HepG2 (cell line): Measurements from ENCODE around the gene H1-8. TPM values are rescaled to one million over a fixed set of nuclear protein-coding genes. Genes with fewer than 3 reads are reported as not detected.

Experiments
- ATAC-seq: fragments of 200-7000 bp; cut with Tn5 transposase; 3 replicates; pipeline ENCODE4 v1.9.1; 2020; ENCODE audit warnings: mild to moderate bottlenecking, moderate library complexity
- Bru-seq: library from RNA; stranded (reverse); fragments of 400-500 nt; gene quantifications from one replicate; lab custom pipeline; 2021; lab: Mats Ljungman, UMichigan
- BruChase-seq, 2 experiments: library from RNA; stranded (reverse); fragments of 400-500 nt; gene quantifications; one replicate each; lab custom pipeline; 2021; lab: Mats Ljungman, UMichigan
- BruUV-seq: library from RNA; stranded (reverse); fragments of 400-500 nt; replicated peaks from 2 replicates; lab custom pipeline; 2021; lab: Mats Ljungman, UMichigan
- CTCF ChIA-PET: fragments of 300-600 bp; formaldehyde crosslinking; extraction: SDS; loops from one replicate; lab custom pipeline; 2021; ENCODE audit warnings: low total read pairs, inconsistent platforms, low intra/inter-chr PET ratio; lab: Yijun Ruan, JAX
- POLR2A ChIA-PET: fragments of 350-600 bp; sonication (Branson Sonifier 250); formaldehyde crosslinking; loops from one replicate; lab custom pipeline; 2020; ENCODE audit warnings: antibody characterized with exemption, inconsistent platforms; lab: Yijun Ruan, JAX
- DNase-seq: peaks from one replicate; pipeline ENCODE4 v3.0.0-alpha.2; 2015; ENCODE audit warnings: low spot score
- FAIRE-seq: peaks from 3 replicates; lab custom pipeline; 2011; peaks lifted over from hg19 to GRCh38; lab: Jason Lieb, UNC
- H2AFZ ChIP-seq: one replicate; pipeline ENCODE4 v1.6.1; 2011; ENCODE audit warnings: low read length, inconsistent platforms
- H3K27ac ChIP-seq: fragments of 300-600 bp; 3 replicates; pipeline ENCODE4 v1.8.0; 2011; ENCODE audit warnings: mixed run types, mild to moderate bottlenecking, mixed read lengths, low read length, inconsistent platforms; ENCODE audit not compliant: insufficient read depth; ENCODE audit errors: extremely low read length
- H3K27me3 ChIP-seq, 2 experiments: fragments of 200-600 bp in 1 of 2; 2 replicates in 1 of 2; 3 replicates in 1 of 2; pipeline versions ENCODE4 v1.6.0 to v1.8.0; 2011; ENCODE audit warnings: low read length in 2 of 2, mild to moderate bottlenecking in 2 of 2, moderate library complexity in 2 of 2, inconsistent platforms in 1 of 2; ENCODE audit not compliant: insufficient read depth in 2 of 2, control insufficient read depth in 1 of 2
- H3K36me3 ChIP-seq, 2 experiments: fragments of 200-600 bp in 1 of 2; replicated peaks in 1 of 2; 2 replicates in 1 of 2; 3 replicates in 1 of 2; pipeline versions ENCODE4 v1.5.1 to v1.8.0; 2011; ENCODE audit warnings: low read length in 2 of 2, inconsistent platforms in 1 of 2; ENCODE audit not compliant: insufficient read depth in 2 of 2, control insufficient read depth in 1 of 2
- H3K4me1 ChIP-seq: 2 replicates; pipeline ENCODE4 v1.5.1; 2012; ENCODE audit warnings: low read length, inconsistent platforms; ENCODE audit not compliant: insufficient read depth
- H3K4me2 ChIP-seq: 2 replicates; pipeline ENCODE4 v1.6.0; 2011; ENCODE audit warnings: low read depth, low read length, inconsistent platforms
- H3K4me3 ChIP-seq, 3 experiments: fragments of 200-600 bp in 1 of 3; sonication (generic), shearing (Covaris generic) in 1 of 3; replicated peaks in 1 of 3; 2 replicates each; pipeline ENCODE4 v1.5.1; 2011 to 2016; ENCODE audit warnings: low read length in 3 of 3, inconsistent platforms in 2 of 3, low read depth in 2 of 3, mild to moderate bottlenecking in 2 of 3, control low read depth in 1 of 3, mixed read lengths in 1 of 3; ENCODE audit not compliant: insufficient read depth in 1 of 3
- H3K79me2 ChIP-seq: one replicate; pipeline ENCODE4 v1.6.1; 2011; ENCODE audit warnings: low read length, inconsistent platforms; ENCODE audit not compliant: insufficient read depth
- H3K9ac ChIP-seq: 2 replicates; pipeline ENCODE4 v1.6.0; 2011; ENCODE audit warnings: mild to moderate bottlenecking, low read depth, low read length, inconsistent platforms; ENCODE audit not compliant: insufficient read depth
- H3K9me3 ChIP-seq: 2 replicates; pipeline ENCODE4 v1.5.1; 2012; ENCODE audit warnings: mild to moderate bottlenecking, low read length
- H4K20me1 ChIP-seq: 2 replicates; pipeline ENCODE4 v1.6.0; 2011; ENCODE audit warnings: inconsistent platforms, mild to moderate bottlenecking, low read length, moderate library complexity; ENCODE audit not compliant: insufficient read depth
- HNRNPH1 ChIP-seq: fragments of 200-400 bp; formaldehyde crosslinking; optimal IDR thresholded peaks from 2 replicates; pipeline ENCODE3; 2017; ENCODE audit warnings: mild to moderate bottlenecking, low read depth, low read length
- SKIL ChIP-seq: sonication (generic); formaldehyde crosslinking; IDR thresholded peaks from 2 replicates; pipeline ENCODE4 v1.8.0; 2022; ENCODE audit warnings: missing genetic modification reagents, mild to moderate bottlenecking, moderate library complexity, borderline replicate concordance
- ZNF687 ChIP-seq: sonication (generic); formaldehyde crosslinking; IDR thresholded peaks from 2 replicates; pipeline ENCODE4 v1.5.1; 2020; ENCODE audit warnings: mild to moderate bottlenecking, missing genetic modification reagents, moderate library complexity
- WGBS: methylation state at CpG from one replicate; pipeline ENCODE4 v1.1.6; 2017; ENCODE audit warnings: low lambda C conversion rate; 5-methylcytosine and 5-hydroxymethylcytosine counted together
- in situ Hi-C: cut with HindIII; loops from 2 replicates; pipeline ENCODE4 v1.10.0; 2017; ENCODE audit warnings: low pct_unique_long_range_greater_than_20kb; ENCODE audit not compliant: extremely low pct_ligation_motif_present
- intact Hi-C: fragments of 100-400 bp; cut with micrococcal nuclease; formaldehyde crosslinking; loops from one replicate; pipeline ENCODE4 v1.10.0; 2022; ENCODE audit not compliant: unreplicated experiment
- long read RNA-seq, 2 experiments: library from RNA in 1 of 2; library from polyadenylated mRNA in 1 of 2; stranded (forward) in 1 of 2; unstranded in 1 of 2; transcript quantifications; one replicate each; pipeline ENCODE4 v2.0.0, GENCODE V29; 2019 to 2022
- polyA minus RNA-seq, 3 experiments: library from RNA; depleted of rRNA, polyadenylated mRNA; stranded (reverse); fragments of >200 nt; gene quantifications; 2 replicates each; pipeline ENCODE4 v1.2.3, GENCODE V29; 2011; ENCODE audit warnings: low replicate concordance in 1 of 3
- polyA plus RNA-seq, 8 experiments: library from polyadenylated mRNA; depleted of rRNA in 3 of 8; stranded (reverse) in 7 of 8; unstranded in 1 of 8; fragments of >200 nt; fragmentation: Illumina TruSeq in 4 of 8; extraction: Trizol in 4 of 8; gene quantifications; 2 replicates each; pipeline versions ENCODE4 v1.2.1 to v1.2.3, GENCODE V29; 2011 to 2016; ENCODE audit warnings: low read depth in 4 of 8, missing spikeins in 1 of 8, mixed read lengths in 1 of 8; ENCODE audit not compliant: insufficient read depth in 1 of 8
- total RNA-seq, 5 experiments: library from RNA; depleted of rRNA; stranded (reverse); fragments of >200 nt; fragmentation: Illumina TruSeq; extraction: Trizol; gene quantifications; 2 replicates each; pipeline ENCODE4 v1.2.3, GENCODE V29; 2016; ENCODE audit warnings: low read depth in 1 of 5

The H1-8 gene
- not detected in 2 replicates for total RNA-seq (2016; rRNA removed; fragmentation: Illumina TruSeq; extraction: Trizol)
- total RNA-seq (2016; cell fraction: cytosol; rRNA removed; fragmentation: Illumina TruSeq; extraction: Trizol; ENCODE audit: low read depth), result not detected in 2 replicates
- total RNA-seq (2016; cell fraction: insoluble cytoplasmic fraction; rRNA removed; fragmentation: Illumina TruSeq; extraction: Trizol), result not detected in 2 replicates
- not detected in 2 replicates for total RNA-seq (2016; cell fraction: membrane; rRNA removed; fragmentation: Illumina TruSeq; extraction: Trizol)
- total RNA-seq (2016; cell fraction: nucleus; rRNA removed; fragmentation: Illumina TruSeq; extraction: Trizol), result not detected in 2 replicates
- 0.08 TPM in 1 of 2 replicates, not detected in the other for polyA plus RNA-seq (2011; rRNA removed)
- polyA plus RNA-seq (2011; cell fraction: cytosol; rRNA removed), result 0.09 and 0.12 TPM in 2 replicates
- polyA plus RNA-seq (2011; cell fraction: nucleus; rRNA removed), result not detected in 2 replicates
- polyA plus RNA-seq (2012), result not detected in 2 replicates
- polyA plus RNA-seq (2016; cell fraction: cytosol; fragmentation: Illumina TruSeq; extraction: Trizol; ENCODE audit: low read depth), result not detected in 2 replicates
- not detected in 2 replicates for polyA plus RNA-seq (2016; cell fraction: insoluble cytoplasmic fraction; fragmentation: Illumina TruSeq; extraction: Trizol; ENCODE audit: low read depth)
- not detected in 2 replicates for polyA plus RNA-seq (2016; cell fraction: membrane; fragmentation: Illumina TruSeq; extraction: Trizol; ENCODE audit: low read depth)
- not detected in 2 replicates for polyA plus RNA-seq (2016; cell fraction: nucleus; fragmentation: Illumina TruSeq; extraction: Trizol; ENCODE audit: insufficient read depth, low read depth)
- polyA minus RNA-seq (2011; rRNA and poly(A)+ RNA removed; ENCODE audit: low replicate concordance), result not detected in 2 replicates
- polyA minus RNA-seq (2011; cell fraction: cytosol; rRNA and poly(A)+ RNA removed), result not detected in 2 replicates
- not detected in 2 replicates for polyA minus RNA-seq (2011; cell fraction: nucleus; rRNA and poly(A)+ RNA removed)
- Bru-seq, nascent RNA, result not detected
- BruChase-seq, experiment 1, labeled RNA remaining after a 6-hour chase, result not detected
- not detected for BruChase-seq, experiment 2, labeled RNA remaining after a 2-hour chase
- long read RNA-seq, experiment 1, result 0 reads
- long read RNA-seq, experiment 2, result 0 reads

- Histone ChIP-seq H4K20me1 (no peaks in the 10 kb centered on the region), H3K27ac (no peak within 1 kb of the TSS), H3K4me1 (peaks cover 47% of the 10 kb centered on the region), H3K4me2 (peak within 1 kb of the TSS; percentile 47; the same call in 1 of the 2 replicates), H3K9ac (no peak within 1 kb of the TSS), H3K79me2 (no peaks in the 10 kb centered on the region), H3K27me3 (peaks cover 0 to 8% of the 10 kb centered on the region in 2 experiments; a peak in 1 of 5 replicates), H3K4me3 (peak within 1 kb of the TSS in 1 of 3 experiments; percentile 33; a peak in 1 of 6 replicates), H2AFZ (no peak within 1 kb of the TSS), H3K9me3 (no peaks in the 10 kb centered on the region), H3K36me3 (no peaks in the 10 kb centered on the region)
- BruUV-seq, result no TSS peak
- DNase-seq (no peak), FAIRE-seq (no peak), ATAC-seq (peak; percentile 44)
- CTCF ChIA-PET, result no interaction called here
- intact Hi-C loops, result no loop called here
- no peak for TF ChIP-seq HNRNPH1
- TF ChIP-seq ZNF687, result peak; percentile 55
- no peak for TF ChIP-seq SKIL (CRISPR knock-in tag)
- POLR2A ChIA-PET, result interaction anchor here (0.9 to 1.5 kb wide), 2 partner anchors 9 to 53 kb away, joined by 3 to 8 read pairs; no protein-coding TSS in a partner anchor
- in situ Hi-C loops, result no loop called here
- 32% methylated on average over 9 of the region's 16 CpGs for WGBS
Measured at GRCh38 chr3:129543156-129543790, at the start of gene H1-8. H1-8 (plus strand) TSS chr3:129543175; CDS start chr3:129543219, 44 bp downstream.
